Caco-2 (cell line): ENCODE results near the gene MYL12A. TPM values are rescaled to one million over a fixed set of nuclear protein-coding genes. Genes with fewer than 3 reads are reported as not detected.

Experiments
- BruUV-seq: library from RNA; stranded (reverse); fragments of 400-500 nt; replicated peaks from 2 replicates; lab custom pipeline; 2021; lab: Mats Ljungman, UMichigan
- CTCF ChIA-PET: fragments of 300-600 bp; sonication (Branson Sonifier 250); formaldehyde crosslinking; loops from one replicate; lab custom pipeline; 2022; ENCODE audit warnings: antibody characterized with exemption; lab: Charles Lee
- POLR2A ChIA-PET: fragments of 300-600 bp; sonication (Branson Sonifier 250); formaldehyde crosslinking; loops from one replicate; lab custom pipeline; 2022; ENCODE audit warnings: antibody characterized with exemption; lab: Charles Lee
- DNase-seq, 2 experiments: peaks; one replicate each; pipeline versions ENCODE4 v3.0.0 to v3.0.0-alpha.2; 2020 to 2022
- H3K27me3 ChIP-seq: replicated peaks from 2 replicates; pipeline ENCODE4 v1.6.0; 2011; ENCODE audit warnings: low read length; ENCODE audit not compliant: control insufficient read depth, insufficient read depth
- H3K36me3 ChIP-seq: 2 replicates; pipeline ENCODE4 v1.5.1; 2011; ENCODE audit warnings: low read length; ENCODE audit not compliant: control insufficient read depth, insufficient read depth
- H3K4me1 ChIP-seq: fragments of 250-450 bp; sonication (Bioruptor Pico); 2 replicates; pipeline ENCODE4 v1.5.1; 2020; ENCODE audit warnings: mild to moderate bottlenecking
- H3K4me3 ChIP-seq: 2 replicates; pipeline ENCODE4 v1.5.1; 2011; ENCODE audit warnings: low read depth, mild to moderate bottlenecking, control low read depth, low read length
- H3K9me3 ChIP-seq: fragments of 250-450 bp; sonication (Bioruptor Pico); 2 replicates; pipeline ENCODE4 v1.5.1; 2020; ENCODE audit warnings: mild to moderate bottlenecking, moderate library complexity
- H3K27ac Mint-ChIP-seq: one replicate; pipeline ENCODE4 v1.8.0; 2022; ENCODE audit warnings: mixed read lengths; ENCODE audit not compliant: unreplicated experiment
- H3K27me3 Mint-ChIP-seq: one replicate; pipeline ENCODE4 v1.8.0; 2022; ENCODE audit warnings: mixed read lengths; ENCODE audit not compliant: insufficient read depth, unreplicated experiment
- H3K36me3 Mint-ChIP-seq: one replicate; pipeline ENCODE4 v1.8.0; 2022; ENCODE audit warnings: mild to moderate bottlenecking, mixed read lengths; ENCODE audit not compliant: insufficient read depth, unreplicated experiment
- H3K4me1 Mint-ChIP-seq: one replicate; pipeline ENCODE4 v1.8.0; 2022; ENCODE audit warnings: low read depth, mixed read lengths; ENCODE audit not compliant: unreplicated experiment
- H3K4me3 Mint-ChIP-seq: one replicate; pipeline ENCODE4 v1.8.0; 2022; ENCODE audit warnings: mild to moderate bottlenecking, moderate library complexity, mixed read lengths; ENCODE audit not compliant: unreplicated experiment
- H3K9me3 Mint-ChIP-seq: one replicate; pipeline ENCODE4 v1.8.0; 2022; ENCODE audit warnings: mixed read lengths; ENCODE audit not compliant: unreplicated experiment
- intact Hi-C: fragments of 100-400 bp; cut with micrococcal nuclease; formaldehyde crosslinking; loops from one replicate; pipeline ENCODE4 v1.10.0; 2022; ENCODE audit not compliant: unreplicated experiment
- total RNA-seq: library from RNA; stranded (reverse); gene quantifications from 2 replicates; pipeline ENCODE4 v1.2.3, GENCODE V29; 2022
- TF ChIP-seq, protein P1 (sequence below), 2 experiments: fragments of 200-600 bp in 1 of 2; IDR thresholded peaks; 1 replicate in 1 of 2; 2 replicates in 1 of 2; pipeline versions ENCODE4 v1.5.1 to v1.8.0; 2011 to 2022; ENCODE audit warnings: antibody characterized with exemption in 1 of 2, control low read depth in 1 of 2, inconsistent platforms in 1 of 2, low read depth in 1 of 2, low read length in 1 of 2, mild to moderate bottlenecking in 1 of 2, moderate library complexity in 1 of 2; ENCODE audit not compliant: insufficient read depth in 1 of 2, severe bottlenecking in 1 of 2, unreplicated experiment in 1 of 2

The MYL12A gene
- total RNA-seq, 1 experiment from 2014 or later: 272 TPM

DNA sequence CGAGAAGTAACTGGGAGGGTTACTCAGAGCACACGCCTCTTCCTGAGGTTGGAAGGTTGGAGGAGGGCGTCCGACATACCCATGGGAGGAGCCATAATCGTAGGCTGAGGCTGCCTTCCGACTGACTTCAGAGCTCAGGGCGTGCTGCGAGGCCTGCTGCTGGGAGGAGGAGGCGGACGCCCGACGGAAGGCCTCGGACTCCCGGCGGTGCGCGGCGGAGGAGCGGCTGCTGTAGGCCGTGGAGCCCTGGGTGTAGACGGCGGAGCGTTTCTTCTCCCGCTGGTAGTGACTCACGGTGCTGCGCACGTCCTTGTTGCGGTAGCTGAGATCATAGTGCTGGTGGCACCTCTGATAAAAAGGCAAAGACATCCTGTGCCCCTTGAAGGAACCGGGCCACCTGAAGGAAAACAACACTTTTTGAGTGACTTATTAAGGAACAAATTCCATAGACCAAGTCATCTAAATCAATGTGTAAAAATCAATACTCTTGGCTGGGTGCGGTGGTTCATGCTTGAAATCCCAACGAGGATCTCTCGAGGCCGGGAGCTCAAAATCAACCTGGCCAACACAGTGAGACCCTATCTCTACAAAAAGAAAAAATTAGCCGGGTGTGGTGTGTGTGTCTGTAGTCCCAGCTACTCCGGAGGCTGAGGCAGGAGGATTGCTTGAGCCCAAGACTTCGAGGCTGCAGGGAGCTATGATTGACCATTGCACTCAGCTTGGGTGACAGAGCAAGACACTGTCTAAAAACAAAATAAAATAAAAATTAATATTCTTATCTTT lies 32.6 kb upstream of the MYL12A start:
- ChIA-PET CTCF (no interaction called here), POLR2A (no interaction called here)
- no peaks in the 10 kb centered on the region for H3K27me3 Mint-ChIP-seq
- H3K4me3 ChIP-seq: no peak overlapping the region
- no peaks in the 10 kb centered on the region for H3K9me3 ChIP-seq
- no peak overlapping the region for H3K27ac Mint-ChIP-seq
- intact Hi-C loops: no loop called here
- H3K4me1 ChIP-seq: peaks cover 25% of the 10 kb centered on the region
- BruUV-seq: no TSS peak
- no peak for DNase-seq
- no peaks in the 10 kb centered on the region for H3K27me3 ChIP-seq
- H3K4me3 Mint-ChIP-seq: no peak overlapping the region
- no peaks in the 10 kb centered on the region for H3K36me3 Mint-ChIP-seq
- TF ChIP-seq, protein P1, sequence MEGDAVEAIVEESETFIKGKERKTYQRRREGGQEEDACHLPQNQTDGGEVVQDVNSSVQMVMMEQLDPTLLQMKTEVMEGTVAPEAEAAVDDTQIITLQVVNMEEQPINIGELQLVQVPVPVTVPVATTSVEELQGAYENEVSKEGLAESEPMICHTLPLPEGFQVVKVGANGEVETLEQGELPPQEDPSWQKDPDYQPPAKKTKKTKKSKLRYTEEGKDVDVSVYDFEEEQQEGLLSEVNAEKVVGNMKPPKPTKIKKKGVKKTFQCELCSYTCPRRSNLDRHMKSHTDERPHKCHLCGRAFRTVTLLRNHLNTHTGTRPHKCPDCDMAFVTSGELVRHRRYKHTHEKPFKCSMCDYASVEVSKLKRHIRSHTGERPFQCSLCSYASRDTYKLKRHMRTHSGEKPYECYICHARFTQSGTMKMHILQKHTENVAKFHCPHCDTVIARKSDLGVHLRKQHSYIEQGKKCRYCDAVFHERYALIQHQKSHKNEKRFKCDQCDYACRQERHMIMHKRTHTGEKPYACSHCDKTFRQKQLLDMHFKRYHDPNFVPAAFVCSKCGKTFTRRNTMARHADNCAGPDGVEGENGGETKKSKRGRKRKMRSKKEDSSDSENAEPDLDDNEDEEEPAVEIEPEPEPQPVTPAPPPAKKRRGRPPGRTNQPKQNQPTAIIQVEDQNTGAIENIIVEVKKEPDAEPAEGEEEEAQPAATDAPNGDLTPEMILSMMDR (IDR thresholded peaks at IDR 0.05; ENCODE audit: insufficient read depth in 1 of 2, low read depth in 1 of 2, low read length in 1 of 2, severe bottlenecking in 1 of 2, unreplicated experiment in 1 of 2): no peak
- no peaks in the 10 kb centered on the region for H3K36me3 ChIP-seq
- peaks cover 28% of the 10 kb centered on the region for H3K4me1 Mint-ChIP-seq
- no peaks in the 10 kb centered on the region for H3K9me3 Mint-ChIP-seq

DNA sequence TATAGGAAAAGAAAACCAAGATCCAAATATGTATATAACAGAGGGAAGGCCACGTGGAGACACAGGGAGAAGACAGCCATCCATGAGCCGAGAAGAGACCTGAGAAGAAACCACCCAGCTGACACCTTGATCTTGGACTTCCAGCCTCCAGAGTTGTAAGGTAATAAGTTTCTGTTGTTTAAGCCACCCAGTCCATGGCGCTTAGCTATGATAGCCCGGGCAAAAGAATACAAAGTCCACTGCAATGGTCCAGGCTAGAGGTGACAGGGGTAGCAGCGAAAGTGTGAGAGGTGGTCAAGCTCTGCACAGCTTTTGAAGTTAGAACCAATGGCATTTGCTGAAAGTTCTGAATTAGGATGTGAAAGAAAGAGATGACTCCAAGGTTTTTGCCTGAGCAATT lies 30.6 kb upstream of the MYL12A start:
- Histone ChIP-seq H3K4me3 (no peak overlapping the region), H3K4me1 (peaks cover 29% of the 10 kb centered on the region), H3K36me3 (no peaks in the 10 kb centered on the region), H3K27me3 (no peaks in the 10 kb centered on the region), H3K9me3 (no peaks in the 10 kb centered on the region)
- BruUV-seq: no TSS peak
- Mint-ChIP-seq H3K4me1 (peaks cover 28% of the 10 kb centered on the region), H3K36me3 (no peaks in the 10 kb centered on the region), H3K27me3 (no peaks in the 10 kb centered on the region), H3K4me3 (no peak overlapping the region), H3K27ac (no peak overlapping the region), H3K9me3 (no peaks in the 10 kb centered on the region)
- TF ChIP-seq, protein P1 (IDR thresholded peaks at IDR 0.05; ENCODE audit: insufficient read depth in 1 of 2, low read depth in 1 of 2, low read length in 1 of 2, severe bottlenecking in 1 of 2, unreplicated experiment in 1 of 2): no peak
- ChIA-PET POLR2A (interaction anchor here (0.6 kb wide), 1 partner anchor 369 kb away, joined by 3 read pairs; no protein-coding TSS in a partner anchor), CTCF (interaction anchor here (0.9 kb wide), 1 partner anchor 154 kb away, joined by 3 read pairs; no protein-coding TSS in a partner anchor)
- no peak for DNase-seq
- intact Hi-C loops: loop anchor here (1.0 kb wide), 1 partner anchor 30 kb away; no protein-coding TSS in a partner anchor

DNA sequence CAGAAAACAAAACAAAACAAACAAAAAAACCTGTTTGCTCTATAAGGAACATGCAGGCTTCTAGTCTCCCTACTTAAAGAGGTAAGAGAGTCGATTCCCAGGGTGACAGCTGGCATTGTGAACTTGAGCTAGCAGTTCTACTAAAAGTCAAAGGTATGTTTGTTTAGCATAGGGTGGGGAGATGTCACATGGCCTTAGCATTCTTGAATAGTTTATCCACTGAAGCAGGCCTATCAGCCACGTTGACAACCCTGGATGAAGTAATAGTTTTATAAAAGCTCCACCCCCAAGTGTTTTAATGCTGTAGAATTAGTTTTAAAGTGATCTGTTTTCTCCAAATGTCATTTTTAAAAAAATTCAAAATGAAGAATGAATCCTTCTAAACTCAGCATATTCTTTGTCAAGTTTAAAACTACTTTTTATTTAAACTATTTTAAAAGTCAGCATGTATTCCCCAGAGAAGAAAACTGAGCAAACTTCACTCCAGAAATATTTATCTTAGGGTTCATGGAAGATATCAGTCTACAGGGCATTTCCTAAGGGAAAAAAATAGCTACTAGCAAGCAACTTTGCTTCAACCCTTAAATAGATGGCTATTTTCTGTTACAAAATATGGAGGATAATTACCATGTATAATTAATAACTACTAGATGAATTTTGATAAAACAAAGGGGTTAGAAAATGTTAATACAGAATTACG lies 29.5 kb upstream of the MYL12A start:
- Mint-ChIP-seq H3K36me3 (no peaks in the 10 kb centered on the region), H3K27me3 (no peaks in the 10 kb centered on the region), H3K4me1 (peaks cover 28% of the 10 kb centered on the region), H3K9me3 (no peaks in the 10 kb centered on the region), H3K4me3 (peak overlapping the region; percentile 22), H3K27ac (peak overlapping the region; percentile 37)
- Histone ChIP-seq H3K27me3 (no peaks in the 10 kb centered on the region), H3K4me1 (peaks cover 29% of the 10 kb centered on the region), H3K9me3 (no peaks in the 10 kb centered on the region), H3K4me3 (no peak overlapping the region), H3K36me3 (no peaks in the 10 kb centered on the region)
- intact Hi-C loops: loop anchor here (1.0 kb wide), 2 partner anchors 28 to 31 kb away; no protein-coding TSS in a partner anchor
- POLR2A ChIA-PET: interaction anchor here (0.6 to 1.1 kb wide), 4 partner anchors 11 to 116 kb away, joined by 3 to 6 read pairs (median 4); partner anchors contain the start of gene MYL12A
- BruUV-seq: no TSS peak
- CTCF ChIA-PET: interaction anchor here (0.9 to 1.2 kb wide), 2 partner anchors 29 to 155 kb away, joined by 3 read pairs; no protein-coding TSS in a partner anchor
- DNase-seq: peak; percentile 67
- TF ChIP-seq, protein P1 (IDR thresholded peaks at IDR 0.05; ENCODE audit: insufficient read depth in 1 of 2, low read depth in 1 of 2, low read length in 1 of 2, severe bottlenecking in 1 of 2, unreplicated experiment in 1 of 2): no peak
